HuH-7.5 (cell line): ENCODE data around the gene SLC7A4.

Experiments used
- DNase-seq: peaks from one replicate; pipeline ENCODE4 v3.0.0; 2011; ENCODE audit warnings: low spot score

Gene SLC7A4

DNA sequence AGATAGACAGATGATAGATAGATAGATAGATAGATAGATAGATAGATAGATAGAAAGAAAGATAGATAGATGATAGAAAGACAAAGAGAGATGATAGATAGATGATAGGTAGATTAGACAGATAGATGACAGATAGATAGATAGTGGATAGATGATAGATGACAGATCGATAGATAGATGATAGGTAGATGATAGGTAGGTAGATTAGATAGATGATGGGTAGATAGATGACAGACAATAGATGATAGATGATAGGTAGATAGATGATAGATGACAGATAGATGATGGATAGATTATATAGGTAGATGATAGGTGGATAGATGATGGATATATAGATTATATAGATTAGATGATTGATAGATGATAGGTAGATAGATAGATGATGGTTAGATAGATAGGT is 46.0 kb downstream of the SLC7A4 start:
- DNase-seq, result no peak

DNA sequence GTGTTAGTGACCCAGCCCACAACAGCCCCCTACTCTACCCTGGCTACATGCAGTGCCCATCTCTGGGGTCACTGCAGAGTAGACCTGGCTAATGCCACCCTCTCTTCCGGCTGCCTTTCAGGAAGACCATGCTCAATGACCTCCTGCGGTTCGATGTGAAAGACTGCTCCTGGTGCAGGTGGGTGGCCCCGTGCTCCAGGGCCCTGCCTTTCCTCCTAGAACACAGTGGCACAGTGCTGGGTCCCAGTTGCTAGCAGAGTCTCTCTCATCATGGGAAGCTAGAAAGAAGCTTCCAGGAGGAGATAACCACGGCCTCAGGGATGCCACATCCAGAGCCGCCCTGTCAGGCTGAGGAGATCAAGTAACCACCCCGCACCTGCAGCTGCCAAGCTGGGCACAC is 46.6 kb downstream of the SLC7A4 start:
- no peak for DNase-seq

DNA sequence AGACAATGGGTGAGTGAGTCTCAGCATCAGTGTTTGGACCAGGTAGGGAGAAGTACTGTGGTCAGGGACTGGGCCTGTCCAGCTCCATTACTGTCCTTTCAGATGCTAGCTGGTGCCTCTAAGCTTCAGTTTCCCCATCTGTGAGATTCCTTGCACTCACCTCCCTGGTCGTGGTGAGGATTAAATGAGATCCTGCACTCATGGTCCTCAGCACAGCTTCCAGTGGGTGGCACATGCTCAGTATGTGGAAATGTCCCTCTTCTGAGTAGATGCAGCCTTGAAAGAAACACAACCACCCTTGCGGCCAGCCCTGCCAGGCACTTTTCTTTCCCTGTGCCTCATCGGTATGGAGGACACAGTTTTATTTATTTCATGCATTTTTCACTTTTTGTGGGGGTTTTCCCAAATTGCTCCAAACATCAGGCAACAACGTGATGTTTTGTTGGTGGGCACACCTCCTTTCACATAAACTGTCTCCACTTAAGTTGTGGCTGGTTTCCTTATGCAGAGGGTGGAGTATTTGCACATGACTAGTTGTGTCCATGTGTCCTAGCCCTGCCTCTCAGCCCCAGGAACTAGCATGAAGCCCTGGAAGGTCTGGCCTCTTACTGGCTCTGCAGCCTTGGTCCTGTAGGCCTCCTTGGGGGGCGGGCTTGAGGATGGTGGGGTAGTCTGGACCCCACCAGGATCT is 49.1 kb downstream of the SLC7A4 start:
- no peak for DNase-seq

DNA sequence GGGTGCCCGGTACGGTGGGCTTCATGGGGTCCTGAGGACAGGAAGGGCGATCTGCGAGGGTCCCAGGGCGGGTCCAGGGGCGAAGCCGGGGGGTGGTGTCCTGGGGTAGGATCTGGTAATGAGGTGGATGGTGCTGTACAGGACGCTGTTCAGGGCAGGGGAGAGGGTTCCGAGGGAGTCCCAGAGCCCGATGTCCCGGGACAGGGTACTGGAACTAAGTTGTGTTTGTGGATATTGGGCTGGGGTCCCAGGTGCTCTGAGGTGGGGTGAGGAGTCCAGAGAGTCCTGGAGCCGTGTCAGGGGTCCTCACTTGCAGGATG is 49.8 kb downstream of the SLC7A4 start:
- no peak for DNase-seq

DNA sequence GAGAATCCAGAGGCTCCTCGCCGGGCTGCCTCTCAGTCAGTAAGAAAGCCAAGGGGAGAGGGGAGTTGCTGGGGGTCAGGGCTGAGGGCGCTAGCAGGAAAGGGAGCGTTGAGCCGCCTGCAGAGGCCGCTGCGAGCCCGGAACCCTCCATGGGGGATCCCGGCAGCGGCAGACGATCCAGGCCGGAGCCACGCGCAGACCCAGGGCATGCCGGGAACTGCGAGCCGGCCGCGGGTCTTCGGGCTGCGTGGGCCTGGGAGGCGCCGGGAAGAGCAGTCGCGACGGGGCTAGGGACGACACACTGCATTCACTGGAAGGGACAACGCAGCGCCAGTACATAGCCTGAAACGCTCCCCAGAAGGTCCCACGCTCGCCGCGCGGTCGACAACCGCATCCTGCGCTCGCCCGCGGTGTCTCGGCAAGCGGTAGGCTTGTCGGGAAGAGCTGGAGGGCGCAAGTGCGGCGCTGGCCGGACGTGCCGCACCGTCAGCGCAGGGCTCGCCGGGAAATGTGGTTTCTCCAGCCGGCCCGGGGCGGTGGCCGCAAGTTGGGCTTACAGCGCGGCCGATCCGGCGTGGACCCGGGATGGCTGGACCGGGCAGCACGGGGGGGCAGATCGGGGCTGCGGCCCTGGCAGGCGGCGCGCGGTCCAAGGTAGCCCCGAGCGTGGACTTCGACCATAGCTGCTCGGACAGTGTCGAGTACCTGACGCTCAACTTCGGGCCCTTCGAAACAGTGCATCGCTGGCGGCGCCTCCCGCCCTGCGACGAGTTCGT is 50.4 kb downstream of the SLC7A4 start, which contains the start of gene LZTR1:
LZTR1 (plus strand) TSS at position 511 of the 776 bp plus-strand sequence; CDS start at position 586, 75 bp downstream.
- DNase-seq, result peak; percentile 90

DNA sequence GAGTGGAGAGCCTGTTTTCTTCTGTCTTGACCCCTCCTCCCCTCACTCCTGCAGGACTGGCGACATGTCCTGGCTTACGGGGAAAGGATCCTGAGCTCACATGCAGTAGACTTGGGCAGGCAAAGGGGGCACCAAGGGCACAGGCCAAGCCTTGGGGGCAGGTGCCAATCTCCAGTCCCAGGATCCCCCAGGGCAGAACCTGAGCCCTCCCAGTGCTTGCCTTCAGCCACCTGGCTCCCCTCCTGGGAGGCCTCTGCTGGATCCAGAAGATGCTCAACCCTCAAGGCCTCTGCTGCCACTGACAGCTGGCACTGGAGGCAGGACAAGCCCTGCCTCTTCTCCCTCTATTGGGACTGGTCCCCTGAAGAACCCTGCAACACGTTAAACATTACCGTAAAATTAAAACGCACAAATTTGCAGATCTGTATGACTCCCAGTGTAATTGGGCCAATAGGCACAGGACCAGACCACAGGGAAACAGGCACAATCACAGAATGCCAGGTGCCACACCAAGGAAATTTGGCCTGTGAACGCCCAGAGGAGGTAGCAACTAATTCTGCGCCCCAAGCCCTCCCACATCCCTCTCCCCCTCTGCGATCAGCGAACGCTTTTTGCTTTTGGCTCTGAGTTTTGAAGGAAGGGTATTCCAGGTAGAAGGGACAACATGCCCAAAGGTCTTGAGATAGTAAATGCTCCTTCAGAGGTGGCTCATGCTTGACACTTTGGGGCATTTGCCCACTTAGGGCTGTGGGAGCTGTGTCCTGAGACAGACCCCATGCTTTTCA is 51.2 kb downstream of the SLC7A4 start:
- DNase-seq, result no peak

DNA sequence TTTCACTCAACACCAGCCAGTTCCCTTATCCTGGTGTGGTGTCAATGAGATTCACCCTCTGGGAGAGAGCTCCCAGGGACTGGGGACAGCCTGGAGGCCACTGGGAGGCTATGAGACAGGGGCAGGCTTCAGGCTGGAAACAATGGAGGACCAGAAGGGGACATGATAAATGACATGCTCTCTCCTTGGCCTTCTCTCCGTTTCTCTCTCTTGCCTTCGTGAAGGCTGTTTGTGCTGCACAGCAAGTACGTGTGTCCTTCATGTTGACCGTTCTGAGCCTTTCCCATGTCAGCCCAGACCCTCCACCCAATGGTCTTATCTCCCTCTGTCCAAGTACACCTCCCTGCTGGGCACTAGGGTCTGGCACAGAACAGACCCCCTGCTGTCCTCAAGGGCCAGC is 51.8 kb downstream of the SLC7A4 start:
- no peak for DNase-seq

DNA sequence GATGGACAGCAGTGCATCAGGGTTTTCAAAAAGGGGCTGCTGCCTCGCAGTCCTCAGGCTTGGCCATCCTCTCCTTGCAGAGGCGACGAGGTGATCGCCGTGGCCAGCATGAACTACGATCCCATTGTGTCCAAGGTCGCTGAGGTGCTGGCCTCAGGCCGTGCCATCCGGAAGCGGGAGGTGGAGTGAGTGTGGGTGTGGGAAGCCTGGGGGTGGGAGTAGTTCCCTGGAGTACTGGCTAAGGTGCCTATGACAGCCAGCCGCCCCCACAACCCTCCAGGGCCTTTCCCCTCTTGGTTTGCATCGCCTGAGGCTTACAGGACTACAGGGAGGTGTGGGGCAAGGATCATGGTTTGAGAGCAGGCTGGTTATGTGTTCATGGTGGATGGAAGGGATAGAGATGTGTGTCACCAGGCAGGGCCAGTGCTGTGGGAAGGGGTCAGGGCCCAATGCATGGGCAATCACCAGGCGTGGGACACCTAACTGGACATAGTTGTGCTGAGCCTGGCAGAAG is 52.4 kb downstream of the SLC7A4 start:
- DNase-seq, result no peak

DNA sequence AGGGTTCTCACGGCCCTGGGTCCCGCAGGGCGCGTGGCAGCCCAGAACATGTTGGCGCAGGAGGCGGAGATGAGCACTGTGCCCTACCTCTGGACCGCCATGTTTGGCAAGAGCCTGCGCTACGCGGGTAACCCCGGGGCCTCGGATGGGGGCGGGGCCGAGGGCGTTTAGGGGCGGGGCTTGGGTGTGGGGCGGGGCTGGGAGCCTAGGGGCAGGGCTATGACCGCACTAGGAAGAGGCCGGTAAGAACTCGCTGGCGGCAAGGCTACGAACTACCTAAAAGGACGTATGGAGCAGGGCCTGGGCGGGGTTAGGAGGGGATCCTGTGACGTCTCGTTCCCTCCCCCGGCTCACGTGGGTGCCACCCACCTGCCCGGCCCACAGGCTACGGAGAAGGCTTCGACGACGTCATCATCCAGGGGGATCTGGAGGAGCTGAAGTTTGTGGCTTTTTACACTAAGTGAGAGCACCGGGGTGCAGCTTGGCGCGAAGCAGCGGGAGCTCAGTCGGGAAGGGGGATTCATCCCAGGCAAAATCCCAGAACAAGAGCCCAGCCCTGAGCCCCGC is 53.0 kb downstream of the SLC7A4 start:
- DNase-seq, result no peak
